Measurements from ENCODE around the gene RTTN.

DNA sequence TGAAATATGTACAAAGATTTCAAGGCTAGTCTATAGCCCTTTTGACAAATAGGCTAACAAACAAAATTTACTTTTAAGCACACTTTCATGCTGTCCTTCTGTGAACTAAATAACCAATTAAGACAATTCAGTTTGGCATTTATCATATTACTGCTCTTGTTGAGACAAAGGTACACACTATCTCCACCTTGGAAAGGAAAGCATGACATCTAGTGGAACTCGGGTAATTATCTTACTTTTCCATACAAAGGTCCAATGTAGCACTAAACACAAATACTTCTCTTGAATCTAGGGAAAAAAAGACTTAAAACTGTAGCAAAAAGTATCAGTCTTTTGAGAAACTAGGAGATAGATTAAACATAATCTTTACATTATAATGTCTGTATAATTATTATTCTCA is 132.8 kb downstream of the RTTN start:
- TF ChIP-seq EP300 (IDR thresholded peaks at IDR 0.05), result no peak
- TF ChIP-seq, protein P1, sequence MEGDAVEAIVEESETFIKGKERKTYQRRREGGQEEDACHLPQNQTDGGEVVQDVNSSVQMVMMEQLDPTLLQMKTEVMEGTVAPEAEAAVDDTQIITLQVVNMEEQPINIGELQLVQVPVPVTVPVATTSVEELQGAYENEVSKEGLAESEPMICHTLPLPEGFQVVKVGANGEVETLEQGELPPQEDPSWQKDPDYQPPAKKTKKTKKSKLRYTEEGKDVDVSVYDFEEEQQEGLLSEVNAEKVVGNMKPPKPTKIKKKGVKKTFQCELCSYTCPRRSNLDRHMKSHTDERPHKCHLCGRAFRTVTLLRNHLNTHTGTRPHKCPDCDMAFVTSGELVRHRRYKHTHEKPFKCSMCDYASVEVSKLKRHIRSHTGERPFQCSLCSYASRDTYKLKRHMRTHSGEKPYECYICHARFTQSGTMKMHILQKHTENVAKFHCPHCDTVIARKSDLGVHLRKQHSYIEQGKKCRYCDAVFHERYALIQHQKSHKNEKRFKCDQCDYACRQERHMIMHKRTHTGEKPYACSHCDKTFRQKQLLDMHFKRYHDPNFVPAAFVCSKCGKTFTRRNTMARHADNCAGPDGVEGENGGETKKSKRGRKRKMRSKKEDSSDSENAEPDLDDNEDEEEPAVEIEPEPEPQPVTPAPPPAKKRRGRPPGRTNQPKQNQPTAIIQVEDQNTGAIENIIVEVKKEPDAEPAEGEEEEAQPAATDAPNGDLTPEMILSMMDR (IDR thresholded peaks at IDR 0.05), result no peak
